ENCODE measurements around the gene COMT.

COMT gene

GRCh38 chr22:19896665-19897355 is 44.8 kb upstream of the COMT start:
- POLR2A ChIA-PET, result interaction anchor here (1.2 kb wide), 2 partner anchors 12 to 42 kb away, joined by 3 to 4 read pairs; partner anchors contain the start of genes GNB1L and RTL10
- Histone ChIP-seq H3K4me1 (ENCODE audit: control insufficient read depth, insufficient read depth, low read length) (peaks cover 4% of the 10 kb centered on the region), H3K27ac (ENCODE audit: extremely low read depth, low read depth, low read length) (no peak overlapping the region)

GRCh38 chr22:19897726-19898125 is 43.8 kb upstream of the COMT start:
- Histone ChIP-seq H3K36me3 (ENCODE audit: control insufficient read depth in 2 of 2, insufficient read depth in 1 of 2, low read length in 2 of 2) (peaks cover 0 to 28% of the 10 kb centered on the region in 2 experiments; a peak in 1 of 3 replicates), H3K27ac (ENCODE audit: extremely low read depth, low read depth, low read length) (no peak overlapping the region), H3K9me3 (ENCODE audit: control insufficient read depth, insufficient read depth, low read depth, low read length) (no peaks in the 10 kb centered on the region), H3K4me1 (ENCODE audit: control insufficient read depth, insufficient read depth, low read length) (no peaks in the 10 kb centered on the region), H3K4me3 (ENCODE audit: low read depth, low read length) (no peak overlapping the region)
- TF ChIP-seq ZBTB49 (tag by site-specific recombination; IDR thresholded peaks at IDR 0.05; ENCODE audit: low read depth) (no peak), ZBTB1 (tag by site-specific recombination; IDR thresholded peaks at IDR 0.05) (no peak), ZSCAN30 (tag by site-specific recombination; IDR thresholded peaks at IDR 0.05) (no peak), ZNF391 (tag by site-specific recombination; IDR thresholded peaks at IDR 0.05; ENCODE audit: borderline replicate concordance, low read depth) (no peak), KLF9 (tag by site-specific recombination; IDR thresholded peaks at IDR 0.05; ENCODE audit: low read depth) (no peak), ZNF132 (tag by site-specific recombination; IDR thresholded peaks at IDR 0.05; ENCODE audit: borderline replicate concordance) (no peak), ZNF112 (tag by site-specific recombination; IDR thresholded peaks at IDR 0.05) (no peak), ZNF792 (tag by site-specific recombination; IDR thresholded peaks at IDR 0.05) (no peak), ZFP3 (tag by site-specific recombination; IDR thresholded peaks at IDR 0.05; ENCODE audit: low read depth) (no peak)
- POLR2A ChIA-PET, result no interaction called here
- CTCF ChIA-PET, result interaction anchor here (0.6 to 2.0 kb wide), 5 partner anchors 13 to 168 kb away, joined by 3 to 11 read pairs (median 5); no protein-coding TSS in a partner anchor

More at GRCh38 chr22:19896665-19897355, 44.8 kb upstream of the COMT start:
- CTCF ChIA-PET, result interaction anchor here (0.6 to 1.9 kb wide), 4 partner anchors 15 to 167 kb away, joined by 3 to 11 read pairs (median 4); no protein-coding TSS in a partner anchor
- Histone ChIP-seq H3K36me3 (ENCODE audit: control insufficient read depth in 2 of 2, insufficient read depth in 1 of 2, low read length in 2 of 2) (peaks cover 0 to 28% of the 10 kb centered on the region in 2 experiments; a peak in 1 of 3 replicates), H3K9me3 (ENCODE audit: control insufficient read depth, insufficient read depth, low read depth, low read length) (no peaks in the 10 kb centered on the region), H3K4me3 (ENCODE audit: low read depth, low read length) (no peak overlapping the region)
- TF ChIP-seq ZNF513 (tag by site-specific recombination; IDR thresholded peaks at IDR 0.05) (no peak), KLF16 (tag by site-specific recombination; IDR thresholded peaks at IDR 0.05) (no peak), ZNF555 (tag by site-specific recombination; conservative IDR thresholded peaks at IDR 0.05) (no peak), KLF1 (tag by site-specific recombination; IDR thresholded peaks at IDR 0.05) (0 out of 2 replicates have a peak, but pooled peaks have one; percentile 11), CTCF (tag by site-specific recombination; IDR thresholded peaks at IDR 0.05) (0 out of 2 replicates have a peak, but pooled peaks have one; percentile 16), IKZF3 (tag by site-specific recombination; IDR thresholded peaks at IDR 0.05) (no peak), ZNF585B (tag by site-specific recombination; IDR thresholded peaks at IDR 0.05) (no peak), KLF7 (tag by site-specific recombination; IDR thresholded peaks at IDR 0.05; ENCODE audit: borderline replicate concordance) (no peak), ZNF148 (tag by site-specific recombination; IDR thresholded peaks at IDR 0.05; ENCODE audit: borderline replicate concordance) (no peak), ZNF391 (tag by site-specific recombination; IDR thresholded peaks at IDR 0.05; ENCODE audit: borderline replicate concordance, low read depth) (no peak), OSR2 (tag by site-specific recombination; IDR thresholded peaks at IDR 0.05) (no peak), ZNF292 (tag by site-specific recombination; IDR thresholded peaks at IDR 0.05; ENCODE audit: borderline replicate concordance, low read depth) (no peak)
